Measurements from ENCODE around the gene METTL1.

The METTL1 gene

GRCh38 chr12:57754411-57755193, 17.3 kb downstream of the METTL1 start, which contains the start of gene MARCHF9:
TSS of gene MARCHF9 (plus strand) at chr12:57755103. CDS start at chr12:57755529, 426 bp downstream.
- DNase-seq (ENCODE audit: low read depth in 3 of 3) = peak; percentile 65 to 89 (median 76)

GRCh38 chr12:57753756-57754337, 18.1 kb downstream of the METTL1 start:
- no peak for DNase-seq (ENCODE audit: low read depth in 3 of 3)

- no peak for DNase-seq (ENCODE audit: low read depth in 3 of 3)
Measured at GRCh38 chr12:57752668-57753000, 19.3 kb downstream of the METTL1 start.

- peak; percentile 94 to 98 (median 96) for DNase-seq (ENCODE audit: low read depth in 3 of 3)
Measured at GRCh38 chr12:57751788-57752667, 19.9 kb downstream of the METTL1 start, which contains the start of gene CDK4. TSS of gene CDK4 (minus strand) at chr12:57752310. CDS start at chr12:57751717, 593 bp downstream.

GRCh38 chr12:57751432-57751787, 20.5 kb downstream of the METTL1 start:
- DNase-seq (ENCODE audit: low read depth in 3 of 3) = no peak

GRCh38 chr12:57750561-57751431, 21.1 kb downstream of the METTL1 start:
- DNase-seq (ENCODE audit: low read depth in 3 of 3) = no peak

- DNase-seq (ENCODE audit: low read depth in 3 of 3) = no peak
Measured at GRCh38 chr12:57749061-57749460, 22.8 kb downstream of the METTL1 start.

GRCh38 chr12:57746025-57746424, 25.9 kb downstream of the METTL1 start:
- no peak for DNase-seq (ENCODE audit: low read depth in 3 of 3)

GRCh38 chr12:57745485-57745881, 26.4 kb downstream of the METTL1 start:
- no peak for DNase-seq (ENCODE audit: low read depth in 3 of 3)

GRCh38 chr12:57744777-57745484, 27.0 kb downstream of the METTL1 start, which contains the start of gene TSPAN31:
TSS of gene TSPAN31 (plus strand) at chr12:57745039. CDS start at chr12:57745155, 116 bp downstream.
- peak; percentile 90 to 95 (median 94) for DNase-seq (ENCODE audit: low read depth in 3 of 3)

GRCh38 chr12:57744194-57744776, 27.6 kb downstream of the METTL1 start:
- peak in 2 of 3 donors; percentile 66 to 67 for DNase-seq (ENCODE audit: low read depth in 3 of 3)

GRCh38 chr12:57743769-57744168, 28.1 kb downstream of the METTL1 start:
- DNase-seq (ENCODE audit: low read depth in 3 of 3) = no peak

- DNase-seq (ENCODE audit: low read depth in 3 of 3) = peak in 2 of 3 donors; percentile 57 to 80
Measured at GRCh38 chr12:57741844-57742738, 29.8 kb downstream of the METTL1 start.

GRCh38 chr12:57741413-57741789, 30.5 kb downstream of the METTL1 start:
- no peak for DNase-seq (ENCODE audit: low read depth in 3 of 3)

- peak in 1 of 3 donors; percentile 53 for DNase-seq (ENCODE audit: low read depth in 3 of 3)
Measured at GRCh38 chr12:57740656-57741412, 31.1 kb downstream of the METTL1 start.

- DNase-seq (ENCODE audit: low read depth in 3 of 3) = no peak
Measured at GRCh38 chr12:57739914-57740538, 31.9 kb downstream of the METTL1 start.

- DNase-seq (ENCODE audit: low read depth in 3 of 3) = no peak
Measured at GRCh38 chr12:57739387-57739786, 32.5 kb downstream of the METTL1 start.
